ENCODE results near the gene FBXL7.

Gene FBXL7

GRCh38 chr5:15700373-15700772, 200.4 kb downstream of the FBXL7 start:
- in situ Hi-C loops (cut with HindIII; ENCODE audit: low pct_ligation_motif_present, low sequenced_read_pairs): no loop called here
- Histone ChIP-seq H3K27ac (no peak overlapping the region), H3K27me3 (replicated peaks) (no peaks in the 10 kb centered on the region), H3K36me3 (replicated peaks) (no peaks in the 10 kb centered on the region), H3K4me3 (ENCODE audit: low read depth, low read length) (no peak overlapping the region)
- DNase-seq: no peak
- no peak for TF ChIP-seq CTCF (IDR thresholded peaks at IDR 0.05; ENCODE audit: low read depth, low read length, missing control alignments)

GRCh38 chr5:15702102-15702501, 202.1 kb downstream of the FBXL7 start:
- H3K27me3 ChIP-seq (replicated peaks): no peaks in the 10 kb centered on the region
- peak; percentile 62 for DNase-seq
- TF ChIP-seq CTCF (IDR thresholded peaks at IDR 0.05; ENCODE audit: low read depth, low read length, missing control alignments): no peak
- no peaks in the 10 kb centered on the region for H3K36me3 ChIP-seq (replicated peaks)
- in situ Hi-C loops (cut with HindIII; ENCODE audit: low pct_ligation_motif_present, low sequenced_read_pairs): no loop called here
- no peak overlapping the region for H3K4me3 ChIP-seq (ENCODE audit: low read depth, low read length)
- H3K27ac ChIP-seq: peak overlapping the region; percentile 59

- Histone ChIP-seq H3K27ac (no peak overlapping the region), H3K27me3 (replicated peaks) (no peaks in the 10 kb centered on the region), H3K36me3 (replicated peaks) (no peaks in the 10 kb centered on the region), H3K4me3 (ENCODE audit: low read depth, low read length) (no peak overlapping the region)
- TF ChIP-seq CTCF (IDR thresholded peaks at IDR 0.05; ENCODE audit: low read depth, low read length, missing control alignments): no peak
- DNase-seq: no peak
- in situ Hi-C loops (cut with HindIII; ENCODE audit: low pct_ligation_motif_present, low sequenced_read_pairs): no loop called here
Observed at GRCh38 chr5:15703901-15704300, 203.9 kb downstream of the FBXL7 start.

GRCh38 chr5:15704397-15704947, 204.5 kb downstream of the FBXL7 start:
- in situ Hi-C loops (cut with HindIII; ENCODE audit: low pct_ligation_motif_present, low sequenced_read_pairs): no loop called here
- DNase-seq: no peak
- no peak overlapping the region for H3K4me3 ChIP-seq (ENCODE audit: low read depth, low read length)
- H3K36me3 ChIP-seq (replicated peaks): no peaks in the 10 kb centered on the region
- H3K27me3 ChIP-seq (replicated peaks): no peaks in the 10 kb centered on the region
- no peak overlapping the region for H3K27ac ChIP-seq
- TF ChIP-seq CTCF (IDR thresholded peaks at IDR 0.05; ENCODE audit: low read depth, low read length, missing control alignments): no peak

- TF ChIP-seq CTCF (IDR thresholded peaks at IDR 0.05; ENCODE audit: low read depth, low read length, missing control alignments): no peak
- Histone ChIP-seq H3K36me3 (replicated peaks) (no peaks in the 10 kb centered on the region), H3K27me3 (replicated peaks) (no peaks in the 10 kb centered on the region), H3K27ac (no peak overlapping the region), H3K4me3 (ENCODE audit: low read depth, low read length) (no peak overlapping the region)
- in situ Hi-C loops (cut with HindIII; ENCODE audit: low pct_ligation_motif_present, low sequenced_read_pairs): no loop called here
- DNase-seq: no peak
Observed at GRCh38 chr5:15707631-15708030, 207.7 kb downstream of the FBXL7 start.

- no peak for TF ChIP-seq CTCF (IDR thresholded peaks at IDR 0.05; ENCODE audit: low read depth, low read length, missing control alignments)
- DNase-seq: no peak
- H3K27ac ChIP-seq: no peak overlapping the region
- H3K4me3 ChIP-seq (ENCODE audit: low read depth, low read length): no peak overlapping the region
- no peaks in the 10 kb centered on the region for H3K27me3 ChIP-seq (replicated peaks)
- in situ Hi-C loops (cut with HindIII; ENCODE audit: low pct_ligation_motif_present, low sequenced_read_pairs): no loop called here
- H3K36me3 ChIP-seq (replicated peaks): no peaks in the 10 kb centered on the region
Observed at GRCh38 chr5:15711892-15712291, 211.9 kb downstream of the FBXL7 start.

Measured in brain microvascular endothelial cell (primary cell).